CD1c-positive myeloid dendritic cell (primary cell): Measurements from ENCODE around the gene PYGB.
A peak's percentile ranks its signal among the peaks of the same experiment; 100 is the strongest.
"Not testable (repeated sequence)": the region's sequence is repeated elsewhere in the genome, so short reads cannot be mapped to it uniquely, and the experiment has no call there.

Experiments used
- DNase-seq: peaks from one replicate; pipeline ENCODE4 v3.0.0-alpha.2; 2016; ENCODE audit errors: extremely low spot score

The PYGB gene

GRCh38 chr20:25249198-25249931 lies 1.5 kb downstream of the PYGB start:
- DNase-seq: no peak

GRCh38 chr20:25250508-25250907 lies 2.6 kb downstream of the PYGB start:
- DNase-seq: no peak

GRCh38 chr20:25251019-25251418 lies 3.1 kb downstream of the PYGB start:
- DNase-seq: no peak

GRCh38 chr20:25251558-25251957 lies 3.7 kb downstream of the PYGB start:
- DNase-seq: no peak

- no peak for DNase-seq
These were observed 4.4 kb downstream of the PYGB start for GRCh38 chr20:25252230-25252651.

- DNase-seq: no peak
These were observed 5.0 kb downstream of the PYGB start for GRCh38 chr20:25252686-25253421.

- DNase-seq: peak; percentile 61
These were observed 5.9 kb downstream of the PYGB start for GRCh38 chr20:25253606-25254275.

- DNase-seq: no peak
These were observed 6.7 kb downstream of the PYGB start for GRCh38 chr20:25254571-25254970.

GRCh38 chr20:25254986-25255680 lies 7.2 kb downstream of the PYGB start:
- peak; percentile 22 for DNase-seq

GRCh38 chr20:25256226-25256859 lies 8.5 kb downstream of the PYGB start:
- DNase-seq: no peak

- no peak for DNase-seq
These were observed 9.2 kb downstream of the PYGB start for GRCh38 chr20:25257130-25257529.

GRCh38 chr20:25257756-25258475 lies 10.0 kb downstream of the PYGB start:
- no peak for DNase-seq

- no peak for DNase-seq
These were observed 10.6 kb downstream of the PYGB start for GRCh38 chr20:25258476-25258805.

- no peak for DNase-seq
These were observed 10.9 kb downstream of the PYGB start for GRCh38 chr20:25258828-25259227.

- DNase-seq: no peak
These were observed 11.5 kb downstream of the PYGB start for GRCh38 chr20:25259358-25259757.

GRCh38 chr20:25259788-25260254 lies 11.9 kb downstream of the PYGB start:
- DNase-seq: no peak

- not testable (repeated sequence) for DNase-seq
These were observed 13.0 kb downstream of the PYGB start for GRCh38 chr20:25260770-25261437.

- no peak for DNase-seq
These were observed 21.4 kb downstream of the PYGB start for GRCh38 chr20:25269057-25269832.

GRCh38 chr20:25269833-25270170 lies 21.9 kb downstream of the PYGB start:
- DNase-seq: no peak

GRCh38 chr20:25270829-25271251 lies 23.0 kb downstream of the PYGB start:
- no peak for DNase-seq
